IMR-90 (cell line): ENCODE measurements around the gene ULBP1. TPM values are rescaled to one million over a fixed set of nuclear protein-coding genes. Genes with fewer than 3 reads are reported as not detected.
A peak's percentile ranks its signal among the peaks of the same experiment; 100 is the strongest.

Source experiments
- ATAC-seq: fragments of 200-7000 bp; cut with Tn5 transposase; 2 replicates; pipeline ENCODE4 v1.9.1; 2020; ENCODE audit warnings: low read depth, mild to moderate bottlenecking, moderate library complexity
- BruUV-seq: library from RNA; stranded (reverse); fragments of 400-500 nt; replicated peaks from 2 replicates; lab custom pipeline; 2021; lab: Mats Ljungman, UMichigan
- CTCF ChIA-PET: fragments of 300-600 bp; formaldehyde crosslinking; extraction: SDS; loops from one replicate; lab custom pipeline; 2021; ENCODE audit warnings: antibody characterized with exemption; lab: Yijun Ruan, JAX
- POLR2A ChIA-PET: fragments of 300-600 bp; sonication (Branson Sonifier 250); formaldehyde crosslinking; loops from one replicate; lab custom pipeline; 2022; ENCODE audit warnings: antibody characterized with exemption; ENCODE audit not compliant: unreplicated experiment; lab: Charles Lee
- DNase-seq: peaks from one replicate; pipeline ENCODE4 v3.0.0; 2013
- H2AFZ ChIP-seq: replicated peaks from 2 replicates; pipeline ENCODE3; 2013; ENCODE audit warnings: low read length, mild to moderate bottlenecking; ENCODE audit not compliant: poor library complexity
- H2AK5ac ChIP-seq: 2 replicates; pipeline ENCODE4 v1.6.1; 2013; ENCODE audit warnings: low read depth, low read length, inconsistent platforms
- H2AK9ac ChIP-seq: replicated peaks from 2 replicates; pipeline ENCODE3; 2013; ENCODE audit warnings: mild to moderate bottlenecking, low read depth, low read length, moderate library complexity; ENCODE audit not compliant: poor library complexity
- H2BK120ac ChIP-seq: 2 replicates; pipeline ENCODE4 v1.6.1; 2013; ENCODE audit warnings: low read depth, low read length, inconsistent platforms
- H2BK15ac ChIP-seq: 3 replicates; pipeline ENCODE4 v1.6.1; 2013; ENCODE audit warnings: low read depth, low read length, inconsistent platforms
- H2BK20ac ChIP-seq: 2 replicates; pipeline ENCODE4 v1.6.1; 2013; ENCODE audit warnings: low read depth, mild to moderate bottlenecking, inconsistent platforms, low read length, moderate library complexity
- H2BK5ac ChIP-seq: 2 replicates; pipeline ENCODE4 v1.6.1; 2013; ENCODE audit warnings: mild to moderate bottlenecking, low read depth, low read length, inconsistent platforms; ENCODE audit not compliant: poor library complexity, severe bottlenecking
- H3K14ac ChIP-seq: replicated peaks from 2 replicates; pipeline ENCODE4 v1.6.1; 2013; ENCODE audit warnings: low read depth, low read length, inconsistent platforms
- H3K18ac ChIP-seq: 2 replicates; pipeline ENCODE4 v1.6.1; 2013; ENCODE audit warnings: low read depth, low read length, control low read depth
- H3K23ac ChIP-seq: 2 replicates; pipeline ENCODE4 v1.6.1; 2013; ENCODE audit warnings: low read depth, low read length, inconsistent platforms
- H3K27ac ChIP-seq: 2 replicates; pipeline ENCODE4 v1.5.1; 2013; ENCODE audit warnings: mild to moderate bottlenecking, control low read depth, low read length; ENCODE audit not compliant: insufficient read depth
- H3K27me3 ChIP-seq: 2 replicates; pipeline ENCODE4 v1.6.1; 2013; ENCODE audit warnings: low read length; ENCODE audit not compliant: control insufficient read depth, insufficient read depth
- H3K36me3 ChIP-seq: 2 replicates; pipeline ENCODE4 v1.6.1; 2013; ENCODE audit warnings: low read length, mixed read lengths; ENCODE audit not compliant: control insufficient read depth, insufficient read depth
- H3K4ac ChIP-seq: 2 replicates; pipeline ENCODE4 v1.6.1; 2013; ENCODE audit warnings: low read depth, low read length, inconsistent platforms
- H3K4me1 ChIP-seq: 2 replicates; pipeline ENCODE4 v1.6.1; 2013; ENCODE audit warnings: low read length, mixed read lengths; ENCODE audit not compliant: control insufficient read depth, insufficient read depth
- H3K4me2 ChIP-seq: 2 replicates; pipeline ENCODE4 v1.6.1; 2013; ENCODE audit warnings: low read depth, mild to moderate bottlenecking, control low read depth, low read length, moderate library complexity
- H3K4me3 ChIP-seq: 2 replicates; pipeline ENCODE4 v1.5.1; 2013; ENCODE audit warnings: low read depth, mild to moderate bottlenecking, control low read depth, low read length, moderate library complexity; ENCODE audit not compliant: insufficient read depth
- H3K56ac ChIP-seq: 2 replicates; pipeline ENCODE4 v1.6.1; 2013; ENCODE audit warnings: low read length, inconsistent platforms; ENCODE audit not compliant: insufficient read depth; ENCODE audit errors: extremely low read depth
- H3K79me1 ChIP-seq, 2 experiments: 2 replicates each; pipeline ENCODE4 v1.6.1; 2013; ENCODE audit warnings: low read length in 2 of 2, inconsistent platforms in 1 of 2, low read depth in 1 of 2
- H3K9ac ChIP-seq: 2 replicates; pipeline ENCODE4 v1.6.1; 2013; ENCODE audit warnings: low read depth, low read length, control low read depth
- H3K9me1 ChIP-seq: 2 replicates; pipeline ENCODE4 v1.6.1; 2013; ENCODE audit warnings: low read length, inconsistent platforms; ENCODE audit not compliant: insufficient read depth
- H3K9me3 ChIP-seq: 2 replicates; pipeline ENCODE4 v1.6.1; 2013; ENCODE audit warnings: low read length; ENCODE audit not compliant: control insufficient read depth, insufficient read depth
- H4K20me1 ChIP-seq: 2 replicates; pipeline ENCODE4 v1.6.1; 2013; ENCODE audit warnings: low read length, inconsistent platforms; ENCODE audit not compliant: insufficient read depth
- H4K5ac ChIP-seq: 2 replicates; pipeline ENCODE4 v1.6.1; 2013; ENCODE audit warnings: mild to moderate bottlenecking, low read depth, low read length, control low read depth
- H4K8ac ChIP-seq, 2 experiments: 2 replicates each; pipeline ENCODE4 v1.6.1; 2013; ENCODE audit warnings: low read depth in 2 of 2, low read length in 2 of 2, control low read depth in 1 of 2, inconsistent platforms in 1 of 2
- H4K91ac ChIP-seq: 2 replicates; pipeline ENCODE4 v1.6.1; 2013; ENCODE audit warnings: low read depth, low read length, inconsistent platforms; ENCODE audit not compliant: insufficient read depth
- BHLHE40 ChIP-seq: fragments of 150-350 bp; IDR thresholded peaks from 2 replicates; pipeline ENCODE4 v1.6.1; 2016; ENCODE audit warnings: mild to moderate bottlenecking, low read depth, low read length
- CEBPB ChIP-seq: IDR thresholded peaks from 2 replicates; pipeline ENCODE4 v1.6.1; 2012; ENCODE audit warnings: low read depth, low read length, improper control_type of control experiment
- CHD1 ChIP-seq: IDR thresholded peaks from 2 replicates; pipeline ENCODE4 v1.6.1; 2012; ENCODE audit warnings: low read depth, low read length, improper control_type of control experiment
- CTCF ChIP-seq: conservative IDR thresholded peaks from 2 replicates; pipeline ENCODE4 v1.5.1; 2012; ENCODE audit warnings: mild to moderate bottlenecking, low read depth, low read length, improper control_type of control experiment
- ELK1 ChIP-seq: fragments of 150-350 bp; IDR thresholded peaks from 2 replicates; pipeline ENCODE4 v1.6.1; 2016; ENCODE audit warnings: low read depth, mild to moderate bottlenecking, low read length, moderate library complexity, borderline replicate concordance
- FOS ChIP-seq: fragments of 150-350 bp; IDR thresholded peaks from 2 replicates; pipeline ENCODE4 v1.6.1; 2016; ENCODE audit warnings: low read depth, low read length
- MAFK ChIP-seq: IDR thresholded peaks from 2 replicates; pipeline ENCODE4 v1.6.1; 2012; ENCODE audit warnings: low read depth, low read length, improper control_type of control experiment
- MAZ ChIP-seq: IDR thresholded peaks from 2 replicates; pipeline ENCODE4 v1.6.1; 2012; ENCODE audit warnings: low read depth, mild to moderate bottlenecking, low read length, improper control_type of control experiment, moderate library complexity, borderline replicate concordance
- MXI1 ChIP-seq: IDR thresholded peaks from 2 replicates; pipeline ENCODE4 v1.6.1; 2012; ENCODE audit warnings: low read depth, mild to moderate bottlenecking, low read length, moderate library complexity, borderline replicate concordance
- NFE2L2 ChIP-seq: fragments of 150-350 bp; IDR thresholded peaks from 2 replicates; pipeline ENCODE4 v1.6.1; 2016; ENCODE audit warnings: low read depth, mild to moderate bottlenecking, low read length
- POLR2A ChIP-seq: IDR thresholded peaks from 2 replicates; pipeline ENCODE4 v1.6.1; 2012; ENCODE audit warnings: mild to moderate bottlenecking, low read depth, low read length
- RAD21 ChIP-seq: IDR thresholded peaks from 2 replicates; pipeline ENCODE4 v1.6.1; 2012; ENCODE audit warnings: low read length, improper control_type of control experiment
- RCOR1 ChIP-seq: IDR thresholded peaks from 2 replicates; pipeline ENCODE4 v1.6.1; 2012; ENCODE audit warnings: mild to moderate bottlenecking, low read length, improper control_type of control experiment; ENCODE audit not compliant: insufficient replicate concordance
- RFX5 ChIP-seq: IDR thresholded peaks from 2 replicates; pipeline ENCODE4 v1.8.0; 2012; ENCODE audit warnings: low read depth, mild to moderate bottlenecking, low read length, moderate library complexity
- WGBS, 2 experiments: methylation state at CpG; one replicate each; pipeline versions ENCODE4 v1.1.5 to v1.1.7; 2013; ENCODE audit warnings: missing lambda C conversion rate in 2 of 2; ENCODE audit not compliant: insufficient read length in 1 of 2; ENCODE audit errors: extremely low coverage in 2 of 2; 5-methylcytosine and 5-hydroxymethylcytosine counted together
- dilution Hi-C: fragments of 300-500 bp; cut with HindIII; formaldehyde crosslinking; loops from one replicate; pipeline ENCODE4 v1.14.3; 2018; ENCODE audit warnings: low sequenced_read_pairs; ENCODE audit not compliant: unreplicated experiment
- in situ Hi-C: fragments of 300-500 bp; cut with MboI; formaldehyde crosslinking; loops from 3 replicates; pipeline ENCODE4 v1.14.3; 2019; ENCODE audit warnings: low sequenced_read_pairs, inconsistent platforms, mixed read lengths
- intact Hi-C: fragments of 100-400 bp; cut with micrococcal nuclease; formaldehyde crosslinking; loops from 2 replicates; pipeline ENCODE4 v1.10.0; 2022
- polyA plus RNA-seq, 3 experiments: library from polyadenylated mRNA; depleted of rRNA; stranded (reverse); fragments of >200 nt; gene quantifications; 2 replicates each; pipeline ENCODE4 v1.2.3, GENCODE V29; 2012; ENCODE audit warnings: low replicate concordance in 1 of 3
- total RNA-seq: library from RNA; depleted of rRNA; stranded (reverse); fragments of >200 nt; gene quantifications from 2 replicates; pipeline ENCODE4 v1.2.3, GENCODE V29; 2012

ULBP1 gene
- total and polyA plus RNA-seq, 2 of the 4 experiments (the other 2 are of a cell fraction) = 0.18 to 0.87 TPM

GRCh38 chr6:149983145-149983544 is 19.4 kb downstream of the ULBP1 start:
- intact Hi-C loops = no loop called here
- H2BK20ac ChIP-seq = no peak overlapping the region
- no TSS peak for BruUV-seq
- no peak overlapping the region for H3K14ac ChIP-seq
- no peaks in the 10 kb centered on the region for H3K4me1 ChIP-seq
- no peak overlapping the region for H2AK5ac ChIP-seq
- no peak overlapping the region for H3K9ac ChIP-seq
- peaks cover 50% of the 10 kb centered on the region for H3K27me3 ChIP-seq
- H3K4ac ChIP-seq = no peak overlapping the region
- H3K79me1 ChIP-seq = no peaks in the 10 kb centered on the region
- H3K9me3 ChIP-seq = peaks cover 5% of the 10 kb centered on the region
- CTCF ChIA-PET = no interaction called here
- no peak overlapping the region for H2AFZ ChIP-seq
- DNase-seq (no peak), ATAC-seq (no peak)
- H3K18ac ChIP-seq = no peak overlapping the region
- H3K23ac ChIP-seq = no peak overlapping the region
- TF ChIP-seq RAD21 (no peak), CEBPB (no peak), FOS (no peak), RCOR1 (no peak), MAFK (no peak), RFX5 (no peak), BHLHE40 (no peak), MAZ (no peak), CTCF (no peak), POLR2A (no peak), MXI1 (no peak), CHD1 (no peak), ELK1 (no peak), NFE2L2 (no peak)
- H3K36me3 ChIP-seq = no peaks in the 10 kb centered on the region
- H2BK120ac ChIP-seq = no peak overlapping the region
- H2BK5ac ChIP-seq = no peak overlapping the region
- H3K27ac ChIP-seq = no peak overlapping the region
- no peak overlapping the region for H3K4me2 ChIP-seq
- dilution Hi-C loops = no loop called here
- POLR2A ChIA-PET = no interaction called here
- in situ Hi-C loops = no loop called here
- no peak overlapping the region for H4K8ac ChIP-seq
- no peak overlapping the region for H3K56ac ChIP-seq
- no peak overlapping the region for H4K5ac ChIP-seq
- peak overlapping the region; percentile 65 for H2AK9ac ChIP-seq
- no peaks in the 10 kb centered on the region for H4K20me1 ChIP-seq
- 23% methylated on average over 4 of the region's 9 CpGs; no CpG with 5 or more reads in 1 of the 2 experiments for WGBS, 2 experiments
- no peak overlapping the region for H3K4me3 ChIP-seq
- no peak overlapping the region for H4K91ac ChIP-seq
- H3K9me1 ChIP-seq = no peaks in the 10 kb centered on the region
- no peak overlapping the region for H2BK15ac ChIP-seq
